ENCODE data around the gene RABL3.
"Not testable (repeated sequence)": the region's sequence is repeated elsewhere in the genome, so short reads cannot be mapped to it uniquely, and the experiment has no call there.

The RABL3 gene

GRCh38 chr3:120738006-120738405, 4.3 kb downstream of the RABL3 start:
- H3K27me3 Mint-ChIP-seq; intact Hi-C loops (cut with micrococcal nuclease); H3K27ac Mint-ChIP-seq; H3K4me1 Mint-ChIP-seq (ENCODE audit: low read depth); H3K4me3 Mint-ChIP-seq: not testable (repeated sequence)
- H3K9me3 Mint-ChIP-seq: peaks cover 48% of the 10 kb centered on the region
- H3K36me3 Mint-ChIP-seq (ENCODE audit: low read depth): peaks cover 28% of the 10 kb centered on the region

GRCh38 chr3:120730576-120731542, 11.5 kb downstream of the RABL3 start:
- H3K27me3 Mint-ChIP-seq: no peaks in the 10 kb centered on the region
- H3K4me3 Mint-ChIP-seq: no peak overlapping the region
- intact Hi-C loops (cut with micrococcal nuclease): no loop called here
- peaks cover 5% of the 10 kb centered on the region for H3K4me1 Mint-ChIP-seq (ENCODE audit: low read depth)
- peaks cover 15% of the 10 kb centered on the region for H3K36me3 Mint-ChIP-seq (ENCODE audit: low read depth)
- H3K9me3 Mint-ChIP-seq: peaks cover 22% of the 10 kb centered on the region
- no peak overlapping the region for H3K27ac Mint-ChIP-seq

GRCh38 chr3:120726791-120727190, 15.5 kb downstream of the RABL3 start:
- intact Hi-C loops (cut with micrococcal nuclease): no loop called here
- no peaks in the 10 kb centered on the region for H3K27me3 Mint-ChIP-seq
- H3K4me1 Mint-ChIP-seq (ENCODE audit: low read depth): peaks cover 5% of the 10 kb centered on the region
- no peak overlapping the region for H3K27ac Mint-ChIP-seq
- no peak overlapping the region for H3K4me3 Mint-ChIP-seq
- no peaks in the 10 kb centered on the region for H3K9me3 Mint-ChIP-seq
- peaks cover 30% of the 10 kb centered on the region for H3K36me3 Mint-ChIP-seq (ENCODE audit: low read depth)

- H3K9me3 Mint-ChIP-seq; H3K27ac Mint-ChIP-seq; H3K4me3 Mint-ChIP-seq; intact Hi-C loops (cut with micrococcal nuclease); H3K27me3 Mint-ChIP-seq; H3K36me3 Mint-ChIP-seq (ENCODE audit: low read depth): not testable (repeated sequence)
- H3K4me1 Mint-ChIP-seq (ENCODE audit: low read depth): peaks cover 17% of the 10 kb centered on the region
Measured at GRCh38 chr3:120719167-120719834, 23.0 kb downstream of the RABL3 start.

DNA sequence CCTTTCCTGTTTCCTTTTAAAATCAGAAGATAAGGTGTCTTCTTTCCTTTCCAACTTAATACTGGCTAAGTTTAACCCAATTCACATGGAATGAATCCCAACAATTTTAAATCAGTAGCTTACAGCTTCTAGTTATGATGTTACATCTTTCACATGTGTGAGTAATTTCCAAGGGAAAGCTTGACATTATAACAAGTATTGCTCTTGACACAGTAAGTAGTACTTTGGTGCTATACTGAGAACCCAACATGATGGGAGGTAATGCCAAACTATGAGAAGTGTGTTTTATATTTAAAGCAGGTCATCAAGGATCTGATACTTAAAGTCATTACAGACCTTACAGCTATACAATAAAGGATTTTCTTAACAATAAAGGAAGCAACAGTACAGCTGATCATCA, 29.1 kb downstream of the RABL3 start:
- Mint-ChIP-seq H3K9me3 (no peaks in the 10 kb centered on the region), H3K36me3 (ENCODE audit: low read depth) (no peaks in the 10 kb centered on the region), H3K4me3 (no peak overlapping the region), H3K4me1 (ENCODE audit: low read depth) (no peaks in the 10 kb centered on the region), H3K27me3 (no peaks in the 10 kb centered on the region), H3K27ac (no peak overlapping the region)
- intact Hi-C loops (cut with micrococcal nuclease): no loop called here

DNA sequence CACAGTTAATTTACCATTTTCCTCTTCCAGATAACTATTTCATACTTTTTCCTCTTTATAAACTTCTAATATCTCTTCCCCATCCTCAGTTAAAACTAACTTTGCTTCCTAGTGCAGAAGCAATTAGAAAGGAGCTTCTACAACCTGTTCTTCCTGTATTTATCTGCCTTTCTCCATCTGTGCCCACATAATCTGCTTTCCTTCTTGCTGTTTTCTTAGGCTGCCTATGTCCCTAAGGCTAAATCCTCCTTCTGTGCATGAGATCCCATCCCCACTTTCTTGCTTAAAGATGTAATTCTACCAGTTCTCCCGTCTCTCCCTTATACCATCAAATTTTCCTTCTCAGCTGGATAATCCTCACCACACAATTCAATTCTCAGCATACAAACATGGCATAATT, 31.9 kb downstream of the RABL3 start:
- Mint-ChIP-seq H3K27me3 (no peaks in the 10 kb centered on the region), H3K36me3 (ENCODE audit: low read depth) (peaks cover 6% of the 10 kb centered on the region), H3K4me1 (ENCODE audit: low read depth) (no peaks in the 10 kb centered on the region), H3K27ac (no peak overlapping the region), H3K4me3 (no peak overlapping the region), H3K9me3 (no peaks in the 10 kb centered on the region)
- intact Hi-C loops (cut with micrococcal nuclease): no loop called here

GRCh38 chr3:120708408-120708807, 33.9 kb downstream of the RABL3 start:
- Mint-ChIP-seq H3K27me3 (no peaks in the 10 kb centered on the region), H3K9me3 (peaks cover 7% of the 10 kb centered on the region), H3K4me3 (no peak overlapping the region), H3K36me3 (ENCODE audit: low read depth) (peaks cover 23% of the 10 kb centered on the region), H3K27ac (no peak overlapping the region), H3K4me1 (ENCODE audit: low read depth) (no peaks in the 10 kb centered on the region)
- intact Hi-C loops (cut with micrococcal nuclease): no loop called here

DNA sequence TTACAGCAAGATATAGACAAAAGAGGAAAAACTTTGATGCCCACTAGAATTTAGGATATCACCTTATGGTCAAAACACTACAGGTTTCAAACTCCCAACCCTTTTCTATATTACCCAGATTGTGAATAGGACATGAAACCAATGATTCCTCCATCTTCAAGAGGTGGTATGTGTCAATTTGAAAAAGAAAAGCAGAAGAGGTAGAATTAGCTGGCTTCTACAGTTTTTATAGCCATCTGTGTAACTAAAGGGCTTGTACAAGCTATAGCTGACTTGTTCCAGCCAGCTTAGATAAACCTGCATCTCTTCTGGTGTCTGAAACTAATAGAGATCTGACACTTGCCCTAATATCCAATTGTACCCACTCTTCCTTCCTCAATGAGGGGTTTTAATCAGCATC, 35.4 kb downstream of the RABL3 start:
- peaks cover 38% of the 10 kb centered on the region for H3K36me3 Mint-ChIP-seq (ENCODE audit: low read depth)

DNA sequence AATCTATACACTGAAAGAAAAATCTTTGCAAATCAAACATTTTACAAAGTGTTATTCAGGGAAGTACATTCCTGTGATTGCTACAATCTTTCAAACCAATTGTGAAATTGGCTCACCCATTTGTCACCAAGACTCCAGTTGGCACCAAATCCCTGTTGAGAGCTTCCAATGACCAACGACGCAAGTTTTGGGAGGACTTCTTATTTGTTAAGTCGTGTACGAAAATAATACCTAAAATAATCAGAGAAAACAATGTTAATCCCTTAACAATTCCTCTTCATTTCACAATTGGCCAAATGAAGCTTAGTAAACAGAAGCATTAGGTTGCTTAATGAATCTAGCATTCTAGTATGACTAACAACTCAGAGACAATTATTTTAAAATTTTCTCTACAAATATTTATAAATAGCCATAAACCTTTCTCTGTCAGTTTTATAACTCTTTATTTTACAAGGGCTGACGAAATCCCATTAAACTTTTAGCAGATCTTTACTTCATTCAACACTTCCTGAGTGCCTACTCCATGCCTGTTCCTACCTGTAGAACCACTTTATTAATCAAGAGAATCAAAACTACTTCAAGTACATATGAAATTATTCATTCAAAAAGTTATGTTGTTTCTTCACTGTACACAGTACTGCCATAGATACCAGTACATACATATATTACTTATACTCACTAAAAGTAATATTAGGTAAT, 36.3 kb downstream of the RABL3 start:
- Mint-ChIP-seq H3K27me3 (no peaks in the 10 kb centered on the region), H3K4me3 (no peak overlapping the region), H3K36me3 (ENCODE audit: low read depth) (peaks cover 38% of the 10 kb centered on the region), H3K27ac (no peak overlapping the region), H3K4me1 (ENCODE audit: low read depth) (no peaks in the 10 kb centered on the region), H3K9me3 (peaks cover 12% of the 10 kb centered on the region)
- intact Hi-C loops (cut with micrococcal nuclease): loop anchor here (1.0 kb wide), 1 partner anchor 22 kb away; no protein-coding TSS in a partner anchor

More for the DNA sequence above, 35.4 kb downstream of the RABL3 start:
- H3K9me3 Mint-ChIP-seq: peaks cover 12% of the 10 kb centered on the region
- H3K27me3 Mint-ChIP-seq: no peaks in the 10 kb centered on the region
- no peaks in the 10 kb centered on the region for H3K4me1 Mint-ChIP-seq (ENCODE audit: low read depth)
- intact Hi-C loops (cut with micrococcal nuclease): loop anchor here (1.0 kb wide), 1 partner anchor 21 kb away; no protein-coding TSS in a partner anchor
- no peak overlapping the region for H3K4me3 Mint-ChIP-seq
- H3K27ac Mint-ChIP-seq: no peak overlapping the region

- intact Hi-C loops (cut with micrococcal nuclease): no loop called here
- Mint-ChIP-seq H3K27me3 (no peaks in the 10 kb centered on the region), H3K9me3 (peaks cover 12% of the 10 kb centered on the region), H3K4me3 (no peak overlapping the region), H3K27ac (no peak overlapping the region), H3K36me3 (ENCODE audit: low read depth) (peaks cover 24% of the 10 kb centered on the region), H3K4me1 (ENCODE audit: low read depth) (no peaks in the 10 kb centered on the region)
Measured at GRCh38 chr3:120699333-120699732, 43.0 kb downstream of the RABL3 start.

GRCh38 chr3:120693439-120694171, 48.7 kb downstream of the RABL3 start:
- Mint-ChIP-seq H3K27ac (no peak overlapping the region), H3K36me3 (ENCODE audit: low read depth) (no peaks in the 10 kb centered on the region), H3K9me3 (no peaks in the 10 kb centered on the region), H3K27me3 (no peaks in the 10 kb centered on the region), H3K4me3 (no peak overlapping the region), H3K4me1 (ENCODE audit: low read depth) (peaks cover 2% of the 10 kb centered on the region)
- intact Hi-C loops (cut with micrococcal nuclease): no loop called here

- Mint-ChIP-seq H3K27ac (no peak overlapping the region), H3K36me3 (ENCODE audit: low read depth) (peaks cover 4% of the 10 kb centered on the region), H3K4me1 (ENCODE audit: low read depth) (peaks cover 5% of the 10 kb centered on the region), H3K9me3 (no peaks in the 10 kb centered on the region), H3K4me3 (no peak overlapping the region), H3K27me3 (no peaks in the 10 kb centered on the region)
- intact Hi-C loops (cut with micrococcal nuclease): loop anchor here (2.0 kb wide), 1 partner anchor 53 kb away; the partner anchor contains the start of genes GTF2E1 and RABL3
Measured at GRCh38 chr3:120689395-120689794, 52.9 kb downstream of the RABL3 start.

- H3K4me1 Mint-ChIP-seq (ENCODE audit: low read depth): peaks cover 5% of the 10 kb centered on the region
- H3K9me3 Mint-ChIP-seq: no peaks in the 10 kb centered on the region
Measured at GRCh38 chr3:120688121-120688520, 54.2 kb downstream of the RABL3 start.

More at GRCh38 chr3:120688121-120688520, 54.2 kb downstream of the RABL3 start:
- H3K27ac Mint-ChIP-seq: no peak overlapping the region
- no peaks in the 10 kb centered on the region for H3K27me3 Mint-ChIP-seq
- H3K4me3 Mint-ChIP-seq: no peak overlapping the region
- peaks cover 4% of the 10 kb centered on the region for H3K36me3 Mint-ChIP-seq (ENCODE audit: low read depth)
- intact Hi-C loops (cut with micrococcal nuclease): loop anchor here (2.0 kb wide), 1 partner anchor 55 kb away; the partner anchor contains the start of genes GTF2E1 and RABL3

Data from dendritic cell treated with granulocyte-macrophage colony-stimulating factor and Interleukin-4, amounts not matched to agents 40 ng/mL and 50 ng/mL, for 4 days (primary cell).